OCI-LY3 (cell line): ENCODE measurements around the gene CTBP2.
A peak's percentile ranks its signal among the peaks of the same experiment; 100 is the strongest.

Experiments used
- H2AFZ ChIP-seq: fragments of 200-600, 300-600 bp; shearing (Covaris generic); 2 replicates; pipeline ENCODE4 v1.6.0; 2014; ENCODE audit warnings: antibody characterized with exemption, low read depth, low read length
- H3K27ac ChIP-seq: fragments of 200-600, 300-600 bp; sonication (generic); 2 replicates; pipeline ENCODE4 v1.5.1; 2014; ENCODE audit warnings: mild to moderate bottlenecking, low read length, moderate library complexity, mixed read lengths
- H3K27me3 ChIP-seq: fragments of 200-600, 300-600 bp; sonication (generic); 2 replicates; pipeline ENCODE4 v1.6.1; 2014; ENCODE audit warnings: low read depth, low read length, mixed read lengths
- H3K36me3 ChIP-seq: fragments of 200-600, 300-600 bp; sonication (generic); replicated peaks from 2 replicates; pipeline ENCODE3; 2014; ENCODE audit warnings: low read depth, low read length, mixed read lengths
- H3K4me1 ChIP-seq: fragments of 300-600, 200-600 bp; sonication (generic); 2 replicates; pipeline ENCODE4 v1.6.1; 2014; ENCODE audit warnings: low read length, mixed read lengths
- H3K4me2 ChIP-seq: fragments of 200-600, 300-600 bp; sonication (generic); 2 replicates; pipeline ENCODE4 v1.6.1; 2014; ENCODE audit warnings: low read length, mixed read lengths
- H3K4me3 ChIP-seq: fragments of 300-600, 200-600 bp; sonication (generic); 2 replicates; pipeline ENCODE4 v1.5.1; 2014; ENCODE audit warnings: antibody characterized with exemption, mild to moderate bottlenecking, low read length, moderate library complexity
- H3K79me2 ChIP-seq: fragments of 300-600, 200-600 bp; shearing (Covaris generic); 2 replicates; pipeline ENCODE4 v1.6.1; 2014; ENCODE audit warnings: mild to moderate bottlenecking, low read length, mixed read lengths
- H3K9ac ChIP-seq: fragments of 300-600, 200-600 bp; shearing (Covaris generic); 2 replicates; pipeline ENCODE4 v1.6.0; 2014; ENCODE audit warnings: mild to moderate bottlenecking, low read length, moderate library complexity
- H3K9me3 ChIP-seq: fragments of 200-600, 300-600 bp; shearing (Covaris generic); 2 replicates; pipeline ENCODE4 v1.6.1; 2014; ENCODE audit warnings: low read length, mixed read lengths; ENCODE audit not compliant: insufficient read depth
- H4K20me1 ChIP-seq: fragments of 200-600, 300-600 bp; sonication (generic); 2 replicates; pipeline ENCODE4 v1.6.1; 2016; ENCODE audit warnings: low read length, mixed read lengths; ENCODE audit not compliant: insufficient read depth
- CTCF ChIP-seq: fragments of 200-600, 300-600 bp; sonication (generic); IDR thresholded peaks from 2 replicates; pipeline ENCODE4 v1.5.1; 2014; ENCODE audit warnings: antibody characterized with exemption, low read length, low read depth
- EZH2phosphoT487 ChIP-seq: fragments of 200-600 bp; shearing (Covaris generic); IDR thresholded peaks from 2 replicates; pipeline ENCODE4 v1.6.1; 2018; ENCODE audit warnings: antibody characterized with exemption, mixed run types, low read depth

Gene CTBP2

GRCh38 chr10:125158275-125158600 is 2.1 kb downstream of the CTBP2 start:
- Histone ChIP-seq H3K4me1 (no peaks in the 10 kb centered on the region), H3K4me2 (peak overlapping the region; percentile 71), H3K27me3 (peaks cover 40% of the 10 kb centered on the region), H3K4me3 (peak overlapping the region; percentile 69), H3K27ac (no peak overlapping the region), H3K9me3 (no peaks in the 10 kb centered on the region), H4K20me1 (no peaks in the 10 kb centered on the region), H2AFZ (peak overlapping the region; percentile 33; the same call in 1 of the 2 replicates), H3K36me3 (no peaks in the 10 kb centered on the region), H3K9ac (0 out of 2 replicates have a peak overlapping the region, but pooled peaks have one; percentile 52), H3K79me2 (no peaks in the 10 kb centered on the region)
- TF ChIP-seq EZH2phosphoT487 (no peak), CTCF (no peak)

- no peak overlapping the region for H3K27ac ChIP-seq
Observed at GRCh38 chr10:125157505-125157904, 2.9 kb downstream of the CTBP2 start.

GRCh38 chr10:125156739-125157480 is 3.5 kb downstream of the CTBP2 start:
- Histone ChIP-seq H3K27ac (no peak overlapping the region), H3K27me3 (peaks cover 40% of the 10 kb centered on the region), H3K79me2 (no peaks in the 10 kb centered on the region), H3K4me2 (no peak overlapping the region), H3K9me3 (no peaks in the 10 kb centered on the region), H2AFZ (no peak overlapping the region), H3K9ac (no peak overlapping the region), H3K36me3 (no peaks in the 10 kb centered on the region), H3K4me3 (no peak overlapping the region), H3K4me1 (no peaks in the 10 kb centered on the region), H4K20me1 (no peaks in the 10 kb centered on the region)
- no peak for TF ChIP-seq CTCF
- no peak for TF ChIP-seq EZH2phosphoT487

More at GRCh38 chr10:125157505-125157904, 2.9 kb downstream of the CTBP2 start:
- TF ChIP-seq EZH2phosphoT487 (no peak), CTCF (no peak)
- H3K27me3 ChIP-seq: peaks cover 40% of the 10 kb centered on the region
- H3K4me1 ChIP-seq: no peaks in the 10 kb centered on the region
- H2AFZ ChIP-seq: no peak overlapping the region
- H3K4me3 ChIP-seq: no peak overlapping the region
- H3K9ac ChIP-seq: no peak overlapping the region
- H3K36me3 ChIP-seq: no peaks in the 10 kb centered on the region
- H3K4me2 ChIP-seq: no peak overlapping the region
- no peaks in the 10 kb centered on the region for H3K9me3 ChIP-seq
- no peaks in the 10 kb centered on the region for H4K20me1 ChIP-seq
- no peaks in the 10 kb centered on the region for H3K79me2 ChIP-seq

GRCh38 chr10:125156196-125156595 is 4.2 kb downstream of the CTBP2 start:
- no peaks in the 10 kb centered on the region for H4K20me1 ChIP-seq
- H3K27ac ChIP-seq: no peak overlapping the region
- H3K9me3 ChIP-seq: no peaks in the 10 kb centered on the region
- no peak overlapping the region for H3K4me3 ChIP-seq
- no peak for TF ChIP-seq CTCF
- TF ChIP-seq EZH2phosphoT487: no peak
- H3K79me2 ChIP-seq: no peaks in the 10 kb centered on the region
- no peaks in the 10 kb centered on the region for H3K4me1 ChIP-seq
- no peak overlapping the region for H3K4me2 ChIP-seq
- H2AFZ ChIP-seq: no peak overlapping the region
- H3K36me3 ChIP-seq: no peaks in the 10 kb centered on the region
- no peak overlapping the region for H3K9ac ChIP-seq
- peaks cover 40% of the 10 kb centered on the region for H3K27me3 ChIP-seq
